Hepatocyte (in vitro differentiated cells): ENCODE results near the gene AGRN.

Experiments used
- CTCF ChIP-seq: fragments of 200-600 bp; sonication (generic); IDR thresholded peaks from 2 replicates; pipeline ENCODE4 v1.5.1; 2016; ENCODE audit warnings: antibody characterized with exemption, mild to moderate bottlenecking; ENCODE audit not compliant: poor library complexity
- EZH2 ChIP-seq: fragments of 200-600 bp; sonication (generic); IDR thresholded peaks from 2 replicates; pipeline ENCODE4 v1.6.1; 2016; ENCODE audit warnings: antibody characterized with exemption, mild to moderate bottlenecking, borderline replicate concordance
- EZH2phosphoT487 ChIP-seq: fragments of 200-600 bp; sonication (generic); IDR thresholded peaks from one replicate; pipeline ENCODE4 v1.6.1; 2018; ENCODE audit warnings: antibody characterized with exemption, mild to moderate bottlenecking, low read depth, moderate library complexity; ENCODE audit not compliant: unreplicated experiment, severe bottlenecking

GRCh38 chr1:974687-975328, 45.1 kb upstream of the AGRN start:
- TF ChIP-seq CTCF (no peak), EZH2 (no peak), EZH2phosphoT487 (no peak)
